ENCODE results near the gene KRTAP4-2.
"Not testable (repeated sequence)": the region's sequence is repeated elsewhere in the genome, so short reads cannot be mapped to it uniquely, and the experiment has no call there.

The KRTAP4-2 gene

GRCh38 chr17:41160648-41161047 lies 17.4 kb downstream of the KRTAP4-2 start, which contains the start of gene KRTAP4-4:
KRTAP4-4 (minus strand) TSS chr17:41160748; CDS start chr17:41160691, 57 bp downstream.
- Histone ChIP-seq H3K27ac (ENCODE audit: low read depth, low read length) (no peak within 1 kb of the TSS), H3K4me1 (ENCODE audit: control insufficient read depth, insufficient read depth, low read length) (no peaks in the 10 kb centered on the region), H3K36me3 (ENCODE audit: control insufficient read depth, insufficient read depth, low read length) (no peaks in the 10 kb centered on the region), H3K27me3 (ENCODE audit: control insufficient read depth, insufficient read depth, low read length) (no peaks in the 10 kb centered on the region; the same call in 1 of the 2 replicates), H3K9ac (ENCODE audit: low read length) (no peak within 1 kb of the TSS), H3K4me3 (ENCODE audit: low read depth, low read length) (no peak within 1 kb of the TSS), H3K9me3 (ENCODE audit: control insufficient read depth, insufficient read depth, low read depth, low read length) (no peaks in the 10 kb centered on the region)

- H3K9me3 ChIP-seq (ENCODE audit: control insufficient read depth, insufficient read depth, low read depth, low read length), result not testable (repeated sequence)
Observed at GRCh38 chr17:41160190-41160589, 17.8 kb downstream of the KRTAP4-2 start.

GRCh38 chr17:41153856-41154255 lies 24.2 kb downstream of the KRTAP4-2 start:
- no peaks in the 10 kb centered on the region for H3K9me3 ChIP-seq (ENCODE audit: control insufficient read depth, insufficient read depth, low read depth, low read length)
- no peaks in the 10 kb centered on the region for H3K4me1 ChIP-seq (ENCODE audit: control insufficient read depth, insufficient read depth, low read length)

More at GRCh38 chr17:41160190-41160589, 17.8 kb downstream of the KRTAP4-2 start:
- H3K4me3 ChIP-seq (ENCODE audit: low read depth, low read length); H3K27ac ChIP-seq (ENCODE audit: low read depth, low read length); H3K27me3 ChIP-seq (ENCODE audit: control insufficient read depth, insufficient read depth, low read length); H3K9ac ChIP-seq (ENCODE audit: low read length); H3K4me1 ChIP-seq (ENCODE audit: control insufficient read depth, insufficient read depth, low read length); H3K36me3 ChIP-seq (ENCODE audit: control insufficient read depth, insufficient read depth, low read length): not testable (repeated sequence)

GRCh38 chr17:41151525-41151924 lies 26.5 kb downstream of the KRTAP4-2 start:
- H3K4me3 ChIP-seq (ENCODE audit: low read depth, low read length), result no peak overlapping the region
- no peak overlapping the region for H3K9ac ChIP-seq (ENCODE audit: low read length)

More at GRCh38 chr17:41153856-41154255, 24.2 kb downstream of the KRTAP4-2 start:
- H3K27ac ChIP-seq (ENCODE audit: low read depth, low read length), result no peak overlapping the region
- no peaks in the 10 kb centered on the region for H3K27me3 ChIP-seq (ENCODE audit: control insufficient read depth, insufficient read depth, low read length)
- H3K9ac ChIP-seq (ENCODE audit: low read length), result no peak overlapping the region
- H3K36me3 ChIP-seq (ENCODE audit: control insufficient read depth, insufficient read depth, low read length), result no peaks in the 10 kb centered on the region
- H3K4me3 ChIP-seq (ENCODE audit: low read depth, low read length), result no peak overlapping the region

GRCh38 chr17:41150026-41150425 lies 28.0 kb downstream of the KRTAP4-2 start:
- no peak overlapping the region for H3K27ac ChIP-seq (ENCODE audit: low read depth, low read length)
- H3K36me3 ChIP-seq (ENCODE audit: control insufficient read depth, insufficient read depth, low read length), result no peaks in the 10 kb centered on the region
- H3K4me3 ChIP-seq (ENCODE audit: low read depth, low read length), result no peak overlapping the region
- no peak overlapping the region for H3K9ac ChIP-seq (ENCODE audit: low read length)
- no peaks in the 10 kb centered on the region for H3K4me1 ChIP-seq (ENCODE audit: control insufficient read depth, insufficient read depth, low read length)
- no peaks in the 10 kb centered on the region; the same call in 1 of the 2 replicates for H3K27me3 ChIP-seq (ENCODE audit: control insufficient read depth, insufficient read depth, low read length)
- no peaks in the 10 kb centered on the region for H3K9me3 ChIP-seq (ENCODE audit: control insufficient read depth, insufficient read depth, low read depth, low read length)

More at GRCh38 chr17:41151525-41151924, 26.5 kb downstream of the KRTAP4-2 start:
- no peaks in the 10 kb centered on the region for H3K36me3 ChIP-seq (ENCODE audit: control insufficient read depth, insufficient read depth, low read length)
- no peak overlapping the region for H3K27ac ChIP-seq (ENCODE audit: low read depth, low read length)
- no peaks in the 10 kb centered on the region for H3K4me1 ChIP-seq (ENCODE audit: control insufficient read depth, insufficient read depth, low read length)
- H3K27me3 ChIP-seq (ENCODE audit: control insufficient read depth, insufficient read depth, low read length), result no peaks in the 10 kb centered on the region; the same call in 1 of the 2 replicates
- no peaks in the 10 kb centered on the region for H3K9me3 ChIP-seq (ENCODE audit: control insufficient read depth, insufficient read depth, low read depth, low read length)

GRCh38 chr17:41149652-41149985 lies 28.4 kb downstream of the KRTAP4-2 start, which contains the start of gene KRTAP4-5:
KRTAP4-5 (minus strand) TSS chr17:41149825; CDS start chr17:41149767, 58 bp downstream.
- Histone ChIP-seq H3K36me3 (ENCODE audit: control insufficient read depth, insufficient read depth, low read length) (no peaks in the 10 kb centered on the region), H3K27ac (ENCODE audit: low read depth, low read length) (no peak within 1 kb of the TSS), H3K9ac (ENCODE audit: low read length) (no peak within 1 kb of the TSS)

GRCh38 chr17:41148971-41149651 lies 28.9 kb downstream of the KRTAP4-2 start:
- not testable (repeated sequence) for H3K4me1 ChIP-seq (ENCODE audit: control insufficient read depth, insufficient read depth, low read length); H3K27me3 ChIP-seq (ENCODE audit: control insufficient read depth, insufficient read depth, low read length); H3K9ac ChIP-seq (ENCODE audit: low read length); H3K36me3 ChIP-seq (ENCODE audit: control insufficient read depth, insufficient read depth, low read length); H3K4me3 ChIP-seq (ENCODE audit: low read depth, low read length); H3K27ac ChIP-seq (ENCODE audit: low read depth, low read length); H3K9me3 ChIP-seq (ENCODE audit: control insufficient read depth, insufficient read depth, low read depth, low read length)

More at GRCh38 chr17:41149652-41149985, 28.4 kb downstream of the KRTAP4-2 start, which contains the start of gene KRTAP4-5:
- Histone ChIP-seq H3K9me3 (ENCODE audit: control insufficient read depth, insufficient read depth, low read depth, low read length) (no peaks in the 10 kb centered on the region), H3K27me3 (ENCODE audit: control insufficient read depth, insufficient read depth, low read length) (no peaks in the 10 kb centered on the region; the same call in 1 of the 2 replicates), H3K4me3 (ENCODE audit: low read depth, low read length) (no peak within 1 kb of the TSS), H3K4me1 (ENCODE audit: control insufficient read depth, insufficient read depth, low read length) (no peaks in the 10 kb centered on the region)

- H3K27me3 ChIP-seq (ENCODE audit: control insufficient read depth, insufficient read depth, low read length), result no peaks in the 10 kb centered on the region; the same call in 1 of the 2 replicates
- H3K4me3 ChIP-seq (ENCODE audit: low read depth, low read length), result no peak overlapping the region
- no peaks in the 10 kb centered on the region for H3K36me3 ChIP-seq (ENCODE audit: control insufficient read depth, insufficient read depth, low read length)
- H3K9ac ChIP-seq (ENCODE audit: low read length), result no peak overlapping the region
- H3K4me1 ChIP-seq (ENCODE audit: control insufficient read depth, insufficient read depth, low read length), result no peaks in the 10 kb centered on the region
- peaks cover 6% of the 10 kb centered on the region for H3K9me3 ChIP-seq (ENCODE audit: control insufficient read depth, insufficient read depth, low read depth, low read length)
- no peak overlapping the region for H3K27ac ChIP-seq (ENCODE audit: low read depth, low read length)
Observed at GRCh38 chr17:41147531-41148204, 30.4 kb downstream of the KRTAP4-2 start.

- no peak overlapping the region for H3K9ac ChIP-seq (ENCODE audit: low read length)
- H3K9me3 ChIP-seq (ENCODE audit: control insufficient read depth, insufficient read depth, low read depth, low read length), result peaks cover 17% of the 10 kb centered on the region
- no peaks in the 10 kb centered on the region for H3K36me3 ChIP-seq (ENCODE audit: control insufficient read depth, insufficient read depth, low read length)
- no peak overlapping the region for H3K4me3 ChIP-seq (ENCODE audit: low read depth, low read length)
- H3K4me1 ChIP-seq (ENCODE audit: control insufficient read depth, insufficient read depth, low read length), result no peaks in the 10 kb centered on the region
- H3K27ac ChIP-seq (ENCODE audit: low read depth, low read length), result no peak overlapping the region
- no peaks in the 10 kb centered on the region; the same call in 1 of the 2 replicates for H3K27me3 ChIP-seq (ENCODE audit: control insufficient read depth, insufficient read depth, low read length)
Observed at GRCh38 chr17:41145261-41145660, 32.8 kb downstream of the KRTAP4-2 start.

- Histone ChIP-seq H3K9ac (ENCODE audit: low read length) (no peak overlapping the region), H3K4me3 (ENCODE audit: low read depth, low read length) (no peak overlapping the region), H3K4me1 (ENCODE audit: control insufficient read depth, insufficient read depth, low read length) (no peaks in the 10 kb centered on the region), H3K9me3 (ENCODE audit: control insufficient read depth, insufficient read depth, low read depth, low read length) (peaks cover 21% of the 10 kb centered on the region), H3K36me3 (ENCODE audit: control insufficient read depth, insufficient read depth, low read length) (no peaks in the 10 kb centered on the region), H3K27me3 (ENCODE audit: control insufficient read depth, insufficient read depth, low read length) (no peaks in the 10 kb centered on the region; the same call in 1 of the 2 replicates), H3K27ac (ENCODE audit: low read depth, low read length) (no peak overlapping the region)
Observed at GRCh38 chr17:41144846-41145245, 33.2 kb downstream of the KRTAP4-2 start.

- H3K4me1 ChIP-seq (ENCODE audit: control insufficient read depth, insufficient read depth, low read length), result no peaks in the 10 kb centered on the region
- H3K27me3 ChIP-seq (ENCODE audit: control insufficient read depth, insufficient read depth, low read length), result no peaks in the 10 kb centered on the region
- H3K36me3 ChIP-seq (ENCODE audit: control insufficient read depth, insufficient read depth, low read length), result no peaks in the 10 kb centered on the region
- no peak overlapping the region for H3K27ac ChIP-seq (ENCODE audit: low read depth, low read length)
- H3K9ac ChIP-seq (ENCODE audit: low read length), result no peak overlapping the region
- H3K9me3 ChIP-seq (ENCODE audit: control insufficient read depth, insufficient read depth, low read depth, low read length), result peaks cover 24% of the 10 kb centered on the region
- H3K4me3 ChIP-seq (ENCODE audit: low read depth, low read length), result no peak overlapping the region
Observed at GRCh38 chr17:41141361-41141760, 36.7 kb downstream of the KRTAP4-2 start.

Data from HUES6 (cell line).